PC-9 (cell line): ENCODE measurements around the gene KLK6. TPM values are rescaled to one million over a fixed set of nuclear protein-coding genes. Genes with fewer than 3 reads are reported as not detected.

Source experiments
- BruUV-seq: library from RNA; stranded (reverse); fragments of 400-500 nt; replicated peaks from 2 replicates; lab custom pipeline; 2021; lab: Mats Ljungman, UMichigan
- CTCF ChIA-PET: fragments of 300-600 bp; sonication (Branson Sonifier 250); formaldehyde crosslinking; loops from one replicate; lab custom pipeline; 2022; ENCODE audit warnings: antibody characterized with exemption; lab: Charles Lee
- POLR2A ChIA-PET: fragments of 300-600 bp; sonication (Branson Sonifier 250); formaldehyde crosslinking; loops from one replicate; lab custom pipeline; 2022; ENCODE audit warnings: antibody characterized with exemption; ENCODE audit not compliant: unreplicated experiment; lab: Charles Lee
- DNase-seq, 2 experiments: peaks; one replicate each; pipeline versions ENCODE4 v3.0.0 to v3.0.0-alpha.2; 2015 to 2022; ENCODE audit warnings: mixed read lengths in 1 of 2
- H2AFZ ChIP-seq: fragments of 200-600 bp; sonication (generic); 2 replicates; pipeline ENCODE4 v1.8.1; 2017; ENCODE audit warnings: antibody characterized with exemption
- H3F3A ChIP-seq: fragments of 200-600 bp; sonication (generic); 2 replicates; pipeline ENCODE4 v1.8.1; 2017; ENCODE audit warnings: antibody characterized with exemption, mild to moderate bottlenecking, low read depth; ENCODE audit not compliant: insufficient read depth
- H3K27ac ChIP-seq: fragments of 200-600 bp; sonication (generic); 2 replicates; pipeline ENCODE4 v1.6.1; 2016; ENCODE audit warnings: mixed run types
- H3K27me3 ChIP-seq: fragments of 200-600 bp; sonication (generic); 2 replicates; pipeline ENCODE4 v1.6.1; 2016; ENCODE audit warnings: low read depth, mixed run types; ENCODE audit not compliant: insufficient read depth
- H3K36me3 ChIP-seq: fragments of 200-600 bp; sonication (generic); 2 replicates; pipeline ENCODE4 v1.6.1; 2016; ENCODE audit warnings: low read depth, mixed run types
- H3K4me1 ChIP-seq: fragments of 200-600 bp; sonication (generic); replicated peaks from 2 replicates; pipeline ENCODE4 v1.6.1; 2016; ENCODE audit warnings: mixed run types; ENCODE audit not compliant: insufficient read depth
- H3K4me2 ChIP-seq: fragments of 200-600 bp; sonication (generic); 2 replicates; pipeline ENCODE4 v1.6.1; 2017; ENCODE audit warnings: mixed run types
- H3K4me3 ChIP-seq: fragments of 200-600 bp; sonication (generic); 2 replicates; pipeline ENCODE4 v1.6.1; 2016; ENCODE audit warnings: mixed run types
- H3K79me2 ChIP-seq: fragments of 200-600 bp; sonication (generic); 2 replicates; pipeline ENCODE4 v1.6.1; 2017; ENCODE audit warnings: low read depth, mixed run types
- H3K9me2 ChIP-seq: fragments of 200-600 bp; sonication (generic); 2 replicates; pipeline ENCODE4 v1.8.1; 2017; ENCODE audit warnings: mild to moderate bottlenecking; ENCODE audit not compliant: insufficient read depth
- H3K9me3 ChIP-seq: fragments of 200-600 bp; sonication (generic); 2 replicates; pipeline ENCODE4 v1.8.1; 2016; ENCODE audit warnings: low read depth; ENCODE audit not compliant: insufficient read depth
- H4K20me1 ChIP-seq: fragments of 200-600 bp; sonication (generic); 2 replicates; pipeline ENCODE4 v1.8.1; 2017; ENCODE audit not compliant: insufficient read depth
- CTCF ChIP-seq: fragments of 200-600 bp; sonication (generic); conservative IDR thresholded peaks from 2 replicates; pipeline ENCODE4 v1.6.1; 2017; ENCODE audit warnings: mixed run types, antibody characterized with exemption, mild to moderate bottlenecking, moderate library complexity
- EZH2 ChIP-seq: fragments of 200-600 bp; sonication (generic); IDR thresholded peaks from 2 replicates; pipeline ENCODE4 v1.8.0; 2017; ENCODE audit warnings: antibody characterized with exemption, low read depth
- intact Hi-C: fragments of 100-400 bp; cut with micrococcal nuclease; formaldehyde crosslinking; loops from one replicate; pipeline ENCODE4 v1.10.0; 2022; ENCODE audit not compliant: unreplicated experiment
- total RNA-seq: library from RNA; stranded (reverse); gene quantifications from 2 replicates; pipeline ENCODE4 v1.2.3, GENCODE V29; 2021

The KLK6 gene
- total RNA-seq, 1 experiment from 2014 or later, result 490 TPM

- no peaks in the 10 kb centered on the region for H3K27me3 ChIP-seq
- H3K9me3 ChIP-seq, result no peaks in the 10 kb centered on the region
- BruUV-seq, result TSS peak; percentile 64
- peaks cover 7% of the 10 kb centered on the region; the same call in 1 of the 2 replicates for H3K36me3 ChIP-seq
- POLR2A ChIA-PET, result interaction anchor here (0.6 to 2.1 kb wide), 17 partner anchors 9 to 491 kb away, joined by 3 to 19 read pairs (median 5); partner anchors contain the start of genes JOSD2, KLK5 and KLK6
- peak overlapping the region; percentile 66 for H3K27ac ChIP-seq
- H3F3A ChIP-seq, result peaks cover 19% of the 10 kb centered on the region; the same call in 1 of the 2 replicates
- TF ChIP-seq CTCF, result no peak
- no peak for TF ChIP-seq EZH2
- H2AFZ ChIP-seq, result peak overlapping the region; percentile 77
- H4K20me1 ChIP-seq, result no peaks in the 10 kb centered on the region
- CTCF ChIA-PET, result interaction anchor here (0.5 to 2.6 kb wide), 6 partner anchors 15 to 617 kb away, joined by 3 to 20 read pairs (median 4); no protein-coding TSS in a partner anchor
- H3K4me1 ChIP-seq, result peaks cover 8% of the 10 kb centered on the region
- H3K79me2 ChIP-seq, result peaks cover 26% of the 10 kb centered on the region
- intact Hi-C loops, result loop anchor here (1.0 kb wide), 2 partner anchors 51 to 72 kb away; no protein-coding TSS in a partner anchor
- peak overlapping the region; percentile 64 for H3K4me3 ChIP-seq
- H3K4me2 ChIP-seq, result peak overlapping the region; percentile 93
- no peaks in the 10 kb centered on the region for H3K9me2 ChIP-seq
- DNase-seq, result peak; percentile 66 to 68
Measured at GRCh38 chr19:51002089-51002532, 32.7 kb upstream of the KLK6 start.

DNA sequence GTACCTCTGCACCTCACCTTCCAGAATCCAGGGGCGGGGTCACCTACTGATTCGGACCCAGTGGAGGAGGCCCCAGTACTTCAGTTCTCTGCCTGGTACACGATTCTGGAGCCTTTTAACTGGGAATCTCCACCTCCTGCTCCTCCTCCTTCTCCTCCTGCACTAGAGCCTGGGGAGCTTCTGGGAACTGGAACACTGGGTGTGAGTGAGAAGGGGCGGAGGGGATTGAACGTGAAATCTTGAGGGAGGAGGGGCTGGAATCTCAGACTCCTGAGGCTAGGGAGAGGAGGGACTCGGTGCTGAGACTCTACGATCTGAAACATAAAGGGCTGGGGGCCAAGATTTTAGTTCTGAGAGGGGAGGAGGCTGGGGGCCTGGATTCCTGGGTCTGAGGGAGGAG is 32.1 kb upstream of the KLK6 start, which contains the start of gene KLK8:
Gene KLK8 (minus strand): TSS at position 90 of the 400 bp plus-strand sequence. CDS start 437 bp downstream, outside the sequence.
- CTCF ChIA-PET, result interaction anchor here (0.6 to 2.6 kb wide), 4 partner anchors 9 to 410 kb away, joined by 3 to 20 read pairs (median 5); partner anchors contain the start of gene KLK7
- no peaks in the 10 kb centered on the region for H3K9me3 ChIP-seq
- peaks cover 7% of the 10 kb centered on the region; the same call in 1 of the 2 replicates for H3K36me3 ChIP-seq
- no peaks in the 10 kb centered on the region for H4K20me1 ChIP-seq
- peak; percentile 64 to 70 for DNase-seq
- peak within 1 kb of the TSS; percentile 66 for H3K27ac ChIP-seq
- peaks cover 19% of the 10 kb centered on the region; the same call in 1 of the 2 replicates for H3F3A ChIP-seq
- no peaks in the 10 kb centered on the region for H3K9me2 ChIP-seq
- H3K4me3 ChIP-seq, result peak within 1 kb of the TSS; percentile 64
- peak within 1 kb of the TSS; percentile 93 for H3K4me2 ChIP-seq
- no TSS peak for BruUV-seq
- H3K27me3 ChIP-seq, result no peaks in the 10 kb centered on the region
- intact Hi-C loops, result loop anchor here (1.0 kb wide), 3 partner anchors 9 to 32 kb away; partner anchors contain the start of gene KLK6
- H3K4me1 ChIP-seq, result peaks cover 8% of the 10 kb centered on the region
- TF ChIP-seq EZH2 (no peak), CTCF (no peak)
- POLR2A ChIA-PET, result interaction anchor here (0.5 to 2.1 kb wide), 6 partner anchors 17 to 262 kb away, joined by 3 to 22 read pairs (median 6); partner anchors contain the start of gene KLK6
- H3K79me2 ChIP-seq, result peaks cover 26% of the 10 kb centered on the region
- peak within 1 kb of the TSS; percentile 77 for H2AFZ ChIP-seq

DNA sequence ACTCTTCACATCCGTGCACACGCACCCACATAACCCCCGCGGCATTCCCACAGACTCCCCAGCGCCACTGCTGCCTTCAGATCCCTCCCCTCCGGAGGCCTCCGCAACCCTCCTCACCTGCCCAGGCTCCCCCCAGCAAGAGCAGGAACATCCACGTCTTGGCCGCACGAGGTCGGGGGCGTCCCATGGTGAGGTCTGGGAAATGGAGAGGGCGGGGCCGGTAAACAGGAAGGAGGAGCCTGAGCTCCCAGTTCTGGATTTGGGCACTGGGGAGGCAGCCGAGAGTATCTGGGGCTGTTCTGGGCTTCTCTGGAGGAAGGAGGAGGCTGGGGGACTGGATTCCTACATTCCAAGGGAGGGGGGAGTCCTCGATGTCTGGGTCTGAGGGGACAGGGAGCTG is 31.6 kb upstream of the KLK6 start:
- peak overlapping the region; percentile 64 for H3K4me3 ChIP-seq

More for the DNA sequence above, 31.6 kb upstream of the KLK6 start:
- Histone ChIP-seq H3F3A (peaks cover 19% of the 10 kb centered on the region; the same call in 1 of the 2 replicates), H3K36me3 (peaks cover 7% of the 10 kb centered on the region; the same call in 1 of the 2 replicates), H3K4me2 (peak overlapping the region; percentile 93), H3K79me2 (peaks cover 26% of the 10 kb centered on the region), H4K20me1 (no peaks in the 10 kb centered on the region), H2AFZ (peak overlapping the region; percentile 77), H3K27me3 (no peaks in the 10 kb centered on the region), H3K27ac (peak overlapping the region; percentile 66), H3K9me2 (no peaks in the 10 kb centered on the region), H3K9me3 (no peaks in the 10 kb centered on the region), H3K4me1 (peaks cover 8% of the 10 kb centered on the region)
- intact Hi-C loops, result loop anchor here (1.0 kb wide), 3 partner anchors 9 to 32 kb away; partner anchors contain the start of gene KLK6
- POLR2A ChIA-PET, result interaction anchor here (0.5 to 2.1 kb wide), 5 partner anchors 8 to 46 kb away, joined by 3 to 22 read pairs (median 13); partner anchors contain the start of genes KLK6 and KLK7
- no TSS peak for BruUV-seq
- no peak for TF ChIP-seq CTCF
- TF ChIP-seq EZH2, result no peak
- DNase-seq, result peak; percentile 81 to 82
- CTCF ChIA-PET, result interaction anchor here (0.6 to 2.6 kb wide), 5 partner anchors 10 to 409 kb away, joined by 3 to 20 read pairs (median 4); partner anchors contain the start of gene KLK7
